NCI-H1105 treated with DMSO at 0.1 percent for 48 hours (cell line): Measurements from ENCODE around the gene NDUFB3.
"Not testable (repeated sequence)": the region's sequence is repeated elsewhere in the genome, so short reads cannot be mapped to it uniquely, and the experiment has no call there.

Source experiments
- DNase-seq: peaks from one replicate; lab custom pipeline; 2025; lab: John Stamatoyannopoulos, UW

NDUFB3 gene

DNA sequence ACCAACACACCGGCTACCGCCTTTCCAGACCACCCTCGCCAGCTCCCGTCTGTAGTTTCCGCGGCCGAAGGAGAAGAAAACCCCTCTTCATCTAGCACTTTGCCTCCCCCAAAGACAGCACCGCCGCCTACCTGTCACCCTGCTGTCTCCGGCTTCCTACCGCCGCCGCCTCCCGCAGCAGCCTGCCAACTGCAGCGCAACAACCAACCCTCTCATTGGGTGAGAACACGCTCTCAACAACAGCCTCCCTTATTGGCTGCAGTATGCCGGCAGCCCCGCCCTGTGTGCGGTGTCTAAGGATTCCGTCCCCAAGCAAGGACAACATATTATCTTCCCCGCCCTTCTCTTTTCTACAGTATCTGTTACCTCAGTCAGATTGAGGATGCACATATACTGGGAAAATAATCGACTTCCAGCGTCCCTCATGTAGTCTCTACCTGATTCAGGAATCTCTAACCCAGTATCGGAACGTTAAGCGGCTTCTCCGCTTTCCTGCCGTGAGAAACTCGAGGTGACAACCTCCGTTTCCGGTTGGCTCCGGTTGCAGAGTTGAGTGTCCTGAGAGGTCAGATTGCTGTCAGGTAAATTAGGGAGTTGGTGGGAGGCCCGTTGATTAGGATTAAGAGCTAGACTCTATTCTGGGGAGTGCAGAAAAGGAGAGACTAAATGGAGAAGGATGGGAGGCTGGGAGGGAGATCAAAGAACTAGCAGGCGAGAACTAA, at the start of gene NDUFB3, which contains the start of gene HYCC2:
TSS of gene NDUFB3 (plus strand) at position 523 of the 722 bp plus-strand sequence. CDS start 6,882 bp downstream, outside the sequence.
TSS of gene HYCC2 (minus strand) at position 193 of the 722 bp plus-strand sequence. CDS start 47,662 bp downstream, outside the sequence.
- DNase-seq: peak; percentile 85

DNA sequence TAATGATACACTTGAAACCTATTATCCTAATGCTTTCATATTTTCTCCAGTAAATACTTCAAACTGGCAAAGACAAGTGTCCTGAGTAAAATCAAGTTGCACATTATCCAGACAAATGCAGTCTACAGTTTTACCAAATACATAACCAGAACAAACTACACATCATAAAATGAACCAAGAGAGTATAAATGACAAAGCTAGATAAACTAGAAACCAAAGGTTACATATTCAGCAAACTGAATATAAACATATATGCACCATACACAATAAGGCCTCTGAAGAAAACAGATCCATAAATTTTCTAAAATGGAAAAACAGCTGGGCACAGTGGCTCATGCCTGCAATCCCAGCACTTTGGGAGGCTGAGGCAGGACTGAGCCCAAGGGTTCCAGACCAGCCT, 47.3 kb upstream of the NDUFB3 start:
- DNase-seq: no peak

DNA sequence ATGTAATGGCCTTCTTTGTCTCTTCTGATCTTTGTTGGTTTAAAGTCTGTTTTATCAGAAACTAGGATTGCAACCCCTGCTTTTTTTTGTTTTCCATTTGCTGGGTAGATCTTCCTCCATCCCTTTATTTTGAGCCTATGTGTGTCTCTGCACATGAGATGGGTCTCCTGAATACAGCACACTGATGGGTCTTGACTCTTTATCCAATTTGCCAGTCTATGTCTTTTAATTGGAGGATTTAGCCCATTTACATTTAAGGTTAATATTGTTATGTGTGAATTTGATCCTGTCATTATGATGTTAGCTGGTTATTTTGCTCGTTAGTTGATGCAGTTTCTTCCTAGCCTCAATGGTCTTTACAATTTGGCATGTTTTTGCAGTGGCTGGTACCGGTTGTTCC, 37.4 kb upstream of the NDUFB3 start:
- not testable (repeated sequence) for DNase-seq

DNA sequence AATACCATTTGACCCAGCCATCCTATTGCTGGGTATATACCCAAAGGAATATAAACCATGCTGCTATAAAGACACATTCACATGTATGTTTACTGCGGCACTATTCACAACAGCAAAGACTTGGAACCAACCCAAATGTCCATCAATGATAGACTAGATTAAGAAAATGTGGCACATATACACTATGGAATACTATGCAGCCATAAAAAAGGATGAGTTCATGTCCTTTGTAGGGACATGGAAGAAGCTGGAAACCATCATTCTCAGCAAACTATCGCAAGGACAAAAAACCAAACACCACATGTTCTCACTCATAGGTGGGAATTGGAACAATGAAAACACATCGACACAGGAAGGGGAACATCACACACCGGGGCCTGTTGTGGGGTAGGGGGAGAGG, 33.4 kb upstream of the NDUFB3 start:
- DNase-seq: not testable (repeated sequence)

DNA sequence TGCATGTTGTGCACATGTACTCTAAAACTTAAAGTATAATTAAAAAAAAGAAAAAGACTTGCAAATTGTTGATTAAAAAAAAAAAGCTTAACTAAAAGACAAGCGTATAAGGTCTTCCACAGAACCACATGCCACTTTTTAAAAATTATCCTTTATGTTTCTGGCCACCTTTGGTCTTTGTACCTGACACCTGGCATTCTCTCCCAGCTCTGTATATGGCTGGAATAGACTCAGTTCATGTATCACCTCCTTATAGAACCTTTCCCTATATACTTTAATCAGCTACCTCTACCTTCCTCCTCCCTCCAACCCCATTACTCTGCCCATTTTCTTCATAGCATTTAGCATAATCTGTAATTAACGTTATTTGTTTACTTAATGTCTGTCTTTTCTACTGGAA, 32.9 kb upstream of the NDUFB3 start:
- no peak for DNase-seq

- no peak for DNase-seq
Measured at GRCh38 chr2:201040867-201041628, 30.8 kb upstream of the NDUFB3 start.

DNA sequence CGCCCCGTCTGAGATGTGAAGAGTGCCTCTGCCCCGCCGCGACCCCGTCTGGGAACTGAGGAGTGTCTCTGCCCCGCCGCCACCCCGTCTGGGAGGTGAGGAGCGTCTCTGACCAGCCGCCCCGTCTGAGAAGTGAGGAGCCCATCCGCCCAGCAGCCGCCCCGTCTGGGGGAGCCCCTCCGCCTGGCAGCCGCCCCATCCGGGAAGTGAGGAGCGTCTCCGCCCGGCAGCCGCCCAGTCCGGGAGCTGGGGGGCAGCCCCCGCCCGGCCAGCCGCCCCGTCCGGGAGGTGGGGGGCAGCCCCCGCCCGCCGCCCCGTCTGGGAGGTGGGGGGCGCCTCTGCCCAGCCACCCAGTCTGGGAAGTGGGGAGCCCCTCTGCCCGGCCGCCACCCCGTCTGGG, 29.4 kb upstream of the NDUFB3 start:
- not testable (repeated sequence) for DNase-seq

- DNase-seq: not testable (repeated sequence)
Measured at GRCh38 chr2:201043050-201043449, 28.8 kb upstream of the NDUFB3 start.

DNA sequence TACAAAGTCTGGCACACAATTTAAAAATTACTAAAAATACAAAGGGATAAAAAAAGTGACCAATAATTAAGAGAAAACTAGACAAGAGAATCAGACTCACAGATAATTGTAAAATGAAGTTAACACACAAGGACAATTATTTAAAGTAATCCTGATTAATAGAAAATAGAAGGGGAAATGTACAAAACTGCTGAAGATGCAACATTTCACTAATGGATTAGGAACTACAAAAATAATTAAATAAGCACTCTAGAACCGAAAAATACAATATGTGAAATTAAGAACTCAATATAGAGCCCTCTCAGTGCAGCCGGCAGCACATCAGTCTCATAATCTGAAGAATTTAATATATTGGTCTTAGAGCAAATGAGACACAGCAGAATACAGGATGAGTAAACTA, 24.9 kb upstream of the NDUFB3 start:
- no peak for DNase-seq

GRCh38 chr2:201049455-201049854, 22.3 kb upstream of the NDUFB3 start:
- DNase-seq: no peak

- DNase-seq: no peak
Measured at GRCh38 chr2:201057087-201057521, 14.7 kb upstream of the NDUFB3 start.

- DNase-seq: no peak
Measured at GRCh38 chr2:201057715-201058248, 14.0 kb upstream of the NDUFB3 start.

- no peak for DNase-seq
Measured at GRCh38 chr2:201058914-201059313, 12.9 kb upstream of the NDUFB3 start.

DNA sequence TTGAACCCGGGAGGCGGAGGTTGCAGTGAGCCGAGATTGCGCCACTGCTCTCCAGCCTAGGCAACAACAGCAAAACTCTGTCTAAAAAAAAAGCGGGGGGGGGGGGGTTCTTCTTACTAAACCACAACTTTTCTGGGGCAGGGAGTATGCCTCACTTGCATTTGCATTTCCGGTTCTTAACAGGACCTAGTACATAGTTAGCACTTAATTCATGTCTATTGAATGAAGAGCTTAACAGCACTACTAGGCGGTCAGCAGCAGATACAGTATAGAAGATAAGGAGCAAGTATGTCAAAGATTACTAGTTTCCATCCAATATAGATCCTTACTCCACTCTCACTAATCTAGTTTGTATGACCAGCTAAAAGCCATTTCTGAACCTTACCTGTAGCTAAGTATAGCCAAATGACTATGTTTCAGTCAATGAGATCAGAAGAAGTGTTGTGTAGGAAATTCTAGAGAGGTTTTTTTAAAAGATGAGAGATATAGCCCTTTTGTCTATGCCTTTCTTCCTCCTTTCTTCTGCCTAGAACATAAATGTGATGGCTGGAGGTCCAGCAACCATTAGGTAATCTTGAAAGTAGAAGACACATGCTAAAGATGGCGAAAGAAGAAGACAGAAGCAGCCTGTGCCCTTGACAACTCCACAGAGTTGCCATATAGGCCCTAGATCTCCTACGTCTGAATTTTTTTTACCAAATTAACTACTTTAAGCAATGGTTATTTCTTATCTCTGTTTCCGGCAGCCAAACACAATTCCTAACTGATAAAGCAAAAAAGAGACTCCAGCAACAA, 11.6 kb upstream of the NDUFB3 start:
- no peak for DNase-seq

DNA sequence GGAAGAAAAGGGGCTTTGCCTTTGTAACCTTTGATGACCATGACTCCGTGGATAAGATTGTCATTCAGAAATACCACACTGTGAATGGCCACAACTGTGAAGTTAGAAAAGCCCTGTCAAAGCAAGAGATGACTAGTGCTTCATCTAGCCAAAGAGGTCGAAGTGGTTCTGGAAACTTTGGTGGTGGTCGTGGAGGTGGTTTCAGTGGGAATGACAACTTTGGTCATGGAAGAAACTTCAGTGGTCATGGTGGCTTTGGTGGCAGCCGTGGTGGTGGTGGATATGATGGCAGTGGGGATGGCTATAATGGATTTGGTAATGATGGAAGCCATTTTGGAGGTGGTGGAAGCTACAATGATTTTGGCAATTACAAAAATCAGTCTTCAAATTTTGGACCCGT, 8.3 kb upstream of the NDUFB3 start:
- not testable (repeated sequence) for DNase-seq

GRCh38 chr2:201064797-201065329, 6.9 kb upstream of the NDUFB3 start:
- no peak for DNase-seq

- DNase-seq: peak; percentile 6
Measured at GRCh38 chr2:201070948-201071478, 788 bp upstream of the NDUFB3 start.

GRCh38 chr2:201072201-201072530, 365 bp downstream of the NDUFB3 start:
- no peak for DNase-seq

GRCh38 chr2:201073071-201073470, 1.3 kb downstream of the NDUFB3 start:
- DNase-seq: no peak

DNA sequence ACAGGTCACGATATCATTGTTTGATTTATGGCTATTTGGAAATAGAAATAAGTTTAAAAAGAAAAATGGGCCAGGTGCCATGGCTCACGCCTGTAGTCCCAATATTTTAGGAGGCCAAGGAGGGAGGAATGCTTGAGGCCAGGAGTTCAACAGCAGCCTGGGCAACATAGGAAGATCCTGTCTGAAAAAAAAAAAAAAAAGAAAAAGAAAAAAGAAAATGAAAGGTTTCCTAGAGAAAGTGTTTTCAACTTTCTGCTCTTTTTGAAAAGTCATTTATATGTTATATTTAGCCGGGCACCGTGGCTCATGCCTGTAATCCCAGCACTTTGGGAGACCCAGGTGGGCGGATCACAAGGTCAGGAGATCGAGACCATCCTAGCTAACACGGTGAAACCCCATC, 3.2 kb downstream of the NDUFB3 start:
- DNase-seq: no peak

DNA sequence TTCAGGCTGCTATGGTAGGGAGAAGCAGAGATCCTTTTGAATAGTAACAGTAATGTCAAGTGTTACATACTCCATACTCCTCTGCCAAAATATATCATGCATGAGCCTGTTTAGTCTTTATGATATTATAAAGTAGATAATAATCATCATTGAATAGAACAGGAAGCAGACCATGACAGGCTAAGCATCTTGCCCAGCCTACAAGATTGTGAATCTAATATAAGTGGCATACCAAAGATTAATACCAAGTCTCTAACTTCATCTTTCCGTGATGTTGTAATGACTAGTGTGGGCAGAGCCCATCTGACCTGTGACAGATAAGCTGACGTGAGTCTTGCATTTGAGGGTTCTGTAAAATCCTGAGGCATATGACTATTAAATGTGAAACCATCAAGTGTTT, 13.1 kb downstream of the NDUFB3 start:
- no peak for DNase-seq

DNA sequence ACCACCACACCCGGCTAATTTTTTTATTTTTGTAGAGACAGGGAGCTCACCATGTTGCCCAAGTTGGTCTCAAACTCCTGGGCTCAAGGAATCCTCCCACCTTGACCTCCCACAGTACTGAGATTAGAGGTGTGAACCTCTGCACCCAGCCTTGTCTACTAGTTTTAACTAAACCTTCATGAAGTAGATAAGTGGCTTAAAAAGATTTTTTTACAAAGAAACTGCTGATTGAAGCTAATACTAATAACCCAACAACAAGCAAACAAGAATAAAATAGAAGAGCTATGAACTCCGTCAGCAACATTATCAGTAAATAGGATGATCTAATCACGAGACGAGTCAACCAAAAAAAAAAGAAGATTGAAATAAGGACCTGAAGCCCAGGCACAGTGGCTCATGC, 18.8 kb downstream of the NDUFB3 start:
- DNase-seq: no peak
